22Rv1 (cell line): ENCODE results near the gene SGSH.

ENCODE experiments used
- ZFX ChIP-seq: fragments of 450-650 bp; IDR thresholded peaks from 2 replicates; pipeline ENCODE4 v1.6.1; 2017; ENCODE audit warnings: antibody characterized with exemption, borderline replicate concordance
- TF ChIP-seq, protein P1 (sequence below): fragments of 450-650 bp; IDR thresholded peaks from 2 replicates; pipeline ENCODE4 v1.5.1; 2017; ENCODE audit warnings: mild to moderate bottlenecking

DNA sequence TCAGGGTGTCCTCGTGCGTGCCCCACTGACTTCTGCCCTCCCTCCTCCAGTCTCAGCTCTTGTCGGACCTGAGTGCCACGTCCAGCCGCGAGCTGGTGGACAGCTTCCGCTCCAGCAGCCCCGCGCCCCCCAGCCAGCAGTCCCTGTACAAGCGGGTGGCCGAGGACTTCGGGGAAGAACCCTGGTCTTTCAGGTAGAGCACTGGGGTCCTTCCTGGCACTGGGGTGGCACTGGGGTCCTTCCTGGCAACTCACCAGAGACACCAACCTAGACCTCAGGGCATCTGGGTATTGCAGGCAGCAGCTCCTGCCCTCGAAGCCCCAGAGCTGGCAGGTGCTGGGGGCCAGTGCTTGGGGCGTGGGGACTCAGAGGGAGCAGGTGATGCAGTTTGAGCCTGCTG, 25.0 kb downstream of the SGSH start:
- TF ChIP-seq, protein P1, sequence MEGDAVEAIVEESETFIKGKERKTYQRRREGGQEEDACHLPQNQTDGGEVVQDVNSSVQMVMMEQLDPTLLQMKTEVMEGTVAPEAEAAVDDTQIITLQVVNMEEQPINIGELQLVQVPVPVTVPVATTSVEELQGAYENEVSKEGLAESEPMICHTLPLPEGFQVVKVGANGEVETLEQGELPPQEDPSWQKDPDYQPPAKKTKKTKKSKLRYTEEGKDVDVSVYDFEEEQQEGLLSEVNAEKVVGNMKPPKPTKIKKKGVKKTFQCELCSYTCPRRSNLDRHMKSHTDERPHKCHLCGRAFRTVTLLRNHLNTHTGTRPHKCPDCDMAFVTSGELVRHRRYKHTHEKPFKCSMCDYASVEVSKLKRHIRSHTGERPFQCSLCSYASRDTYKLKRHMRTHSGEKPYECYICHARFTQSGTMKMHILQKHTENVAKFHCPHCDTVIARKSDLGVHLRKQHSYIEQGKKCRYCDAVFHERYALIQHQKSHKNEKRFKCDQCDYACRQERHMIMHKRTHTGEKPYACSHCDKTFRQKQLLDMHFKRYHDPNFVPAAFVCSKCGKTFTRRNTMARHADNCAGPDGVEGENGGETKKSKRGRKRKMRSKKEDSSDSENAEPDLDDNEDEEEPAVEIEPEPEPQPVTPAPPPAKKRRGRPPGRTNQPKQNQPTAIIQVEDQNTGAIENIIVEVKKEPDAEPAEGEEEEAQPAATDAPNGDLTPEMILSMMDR, result no peak
- no peak for TF ChIP-seq ZFX
